Activated CD8-positive, alpha-beta memory T cell treated with anti-CD3 and anti-CD28 coated beads, Interleukin-2, amount 10 ng/mL, durations not matched to agents 7 days and 5 days (primary cell): ENCODE results near the gene BICRAL. TPM values are rescaled to one million over a fixed set of nuclear protein-coding genes. Genes with fewer than 3 reads are reported as not detected.

ENCODE experiments used
- ATAC-seq: fragments of 150-1000 bp; cut with Tn5 transposase; one replicate; pipeline ENCODE4 v1.10.0; 2021; ENCODE audit warnings: moderate library complexity
- CTCF ChIA-PET: fragments of 350-600 bp; sonication (Branson Sonifier 250); formaldehyde crosslinking; loops from one replicate; lab custom pipeline; 2021; ENCODE audit warnings: antibody characterized with exemption; lab: Charles Lee
- DNase-seq: peaks from one replicate; pipeline ENCODE4 v3.0.0-alpha.2; 2020
- H3K27ac Mint-ChIP-seq: one replicate; pipeline ENCODE4 v1.8.0; 2021; ENCODE audit warnings: mild to moderate bottlenecking, mixed read lengths
- H3K27me3 Mint-ChIP-seq: one replicate; pipeline ENCODE4 v1.8.0; 2021; ENCODE audit warnings: mixed read lengths
- H3K36me3 Mint-ChIP-seq: one replicate; pipeline ENCODE4 v1.8.0; 2021; ENCODE audit warnings: mild to moderate bottlenecking, mixed read lengths
- H3K4me1 Mint-ChIP-seq: one replicate; pipeline ENCODE4 v1.8.0; 2021; ENCODE audit warnings: mixed read lengths
- H3K4me3 Mint-ChIP-seq: one replicate; pipeline ENCODE4 v1.8.0; 2021; ENCODE audit warnings: mild to moderate bottlenecking, moderate library complexity, mixed read lengths
- H3K9me3 Mint-ChIP-seq: one replicate; pipeline ENCODE4 v1.8.0; 2022; ENCODE audit warnings: low read depth, mixed read lengths
- total RNA-seq, 2 experiments: library from RNA; stranded (reverse); gene quantifications; one replicate each; pipeline ENCODE4 v1.2.3, GENCODE V29; 2021

BICRAL gene
- total RNA-seq, 2 experiments from 2014 or later = 22.9 to 24.3 TPM

DNA sequence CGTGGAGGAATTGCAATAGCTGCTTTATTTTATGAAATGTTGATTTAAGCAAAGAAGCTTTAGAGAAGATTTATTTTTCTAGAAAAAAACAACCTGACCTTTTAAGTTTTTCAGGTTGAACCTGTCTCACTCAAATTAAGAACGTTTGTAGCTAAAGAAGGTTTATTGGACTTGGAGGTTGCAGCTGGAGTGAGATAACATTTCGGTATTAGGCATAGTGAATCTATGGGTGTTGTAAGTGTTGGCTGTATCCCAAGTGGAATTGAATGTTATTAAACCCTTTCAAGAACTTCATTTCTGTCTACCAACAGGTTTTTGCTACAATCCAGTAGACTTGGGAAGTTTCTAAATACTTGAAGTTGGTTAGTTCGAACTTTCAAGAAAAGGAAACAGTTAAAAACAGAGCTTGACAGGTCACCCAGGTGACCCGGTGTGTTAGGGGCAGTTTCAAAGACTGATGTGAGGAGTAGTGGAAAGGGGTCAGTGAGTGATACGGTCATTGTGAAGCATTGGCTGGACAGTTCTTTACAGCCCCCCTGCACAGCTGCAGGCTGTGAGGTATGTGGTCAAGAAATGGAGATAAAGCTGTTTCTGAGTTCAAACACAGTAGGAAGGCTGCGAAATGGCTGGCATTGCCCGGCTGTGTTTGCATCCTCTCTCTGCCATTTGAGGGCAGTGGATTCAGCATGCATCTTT lies 33.5 kb upstream of the BICRAL start:
- Mint-ChIP-seq H3K4me3 (peak overlapping the region; percentile 91), H3K9me3 (no peaks in the 10 kb centered on the region), H3K36me3 (peaks cover 14% of the 10 kb centered on the region), H3K27me3 (no peaks in the 10 kb centered on the region), H3K27ac (peak overlapping the region; percentile 100), H3K4me1 (peaks cover 32% of the 10 kb centered on the region)
- DNase-seq (no peak), ATAC-seq (no peak)
- CTCF ChIA-PET = interaction anchor here (0.6 to 6.1 kb wide), 12 partner anchors 22 to 390 kb away, joined by 3 to 42 read pairs (median 3); partner anchors contain the start of gene UBR2

GRCh38 chr6:42751055-42751454 lies 30.8 kb upstream of the BICRAL start:
- Mint-ChIP-seq H3K4me3 (no peak overlapping the region), H3K36me3 (peaks cover 7% of the 10 kb centered on the region), H3K27ac (no peak overlapping the region), H3K27me3 (no peaks in the 10 kb centered on the region), H3K9me3 (no peaks in the 10 kb centered on the region), H3K4me1 (peaks cover 20% of the 10 kb centered on the region)
- DNase-seq (no peak), ATAC-seq (no peak)
- CTCF ChIA-PET = interaction anchor here (1.2 kb wide), 1 partner anchor 89 kb away, joined by 3 read pairs; no protein-coding TSS in a partner anchor

DNA sequence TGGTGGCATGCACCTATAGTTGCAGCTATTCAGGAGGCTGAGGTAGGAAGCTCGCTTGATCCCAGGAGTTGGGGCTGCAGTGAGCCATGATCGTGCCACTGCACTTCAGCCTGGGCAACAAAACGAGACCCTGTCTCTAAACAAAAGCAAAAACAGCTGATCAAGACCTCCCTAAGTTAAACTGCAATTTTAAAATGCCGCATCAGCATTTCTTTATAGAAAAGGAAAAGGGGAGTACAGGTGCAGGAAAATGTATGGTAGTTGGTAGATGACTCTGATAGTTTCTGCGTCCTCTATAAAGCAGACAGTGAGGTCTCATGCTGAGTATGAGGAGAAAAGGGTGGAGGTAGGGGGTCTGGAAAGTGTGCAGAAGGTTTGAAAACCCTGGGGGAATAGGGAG lies 27.1 kb upstream of the BICRAL start:
- Mint-ChIP-seq H3K27me3 (no peaks in the 10 kb centered on the region), H3K36me3 (peaks cover 4% of the 10 kb centered on the region), H3K4me1 (peaks cover 3% of the 10 kb centered on the region), H3K9me3 (no peaks in the 10 kb centered on the region), H3K27ac (no peak overlapping the region), H3K4me3 (no peak overlapping the region)
- CTCF ChIA-PET = interaction anchor here (2.1 kb wide), 1 partner anchor 14 kb away, joined by 6 read pairs; no protein-coding TSS in a partner anchor
- DNase-seq (no peak), ATAC-seq (no peak)

- CTCF ChIA-PET = interaction anchor here (1.7 to 2.1 kb wide), 2 partner anchors 9 to 12 kb away, joined by 3 to 6 read pairs; no protein-coding TSS in a partner anchor
These were observed 25.1 kb upstream of the BICRAL start for GRCh38 chr6:42756722-42757121.

DNA sequence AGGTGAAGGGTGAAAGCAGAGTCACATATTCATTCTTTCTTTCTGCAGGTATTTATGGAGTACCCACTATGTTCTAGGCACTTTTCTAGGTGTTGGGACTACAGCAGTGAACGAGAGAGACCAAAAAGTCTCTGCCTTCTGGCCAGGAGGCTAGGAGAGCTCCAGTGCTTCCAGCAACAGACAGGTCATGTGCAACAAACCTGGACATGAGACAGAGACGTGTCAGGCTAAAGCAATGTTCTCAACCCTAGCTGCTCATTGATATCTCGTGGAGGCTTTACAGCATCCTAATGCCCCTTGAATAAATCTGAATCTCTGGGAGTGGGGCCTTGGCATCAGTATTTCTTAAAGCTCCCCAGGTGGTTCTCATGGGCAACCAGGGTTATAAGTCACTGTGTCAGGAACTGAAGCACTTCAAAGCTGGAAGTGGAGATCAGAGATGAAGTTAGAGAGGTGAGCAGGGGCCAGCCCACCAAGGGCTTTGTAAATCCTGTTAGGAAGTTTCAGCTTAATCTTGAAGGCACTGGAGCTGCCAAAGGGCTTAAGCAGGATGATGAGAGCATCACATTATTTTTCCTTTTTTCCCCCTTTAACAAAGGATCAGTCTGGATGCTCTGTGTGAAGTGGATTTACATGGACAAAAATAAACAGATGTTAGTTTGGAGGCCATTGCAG lies 23.0 kb upstream of the BICRAL start:
- no peaks in the 10 kb centered on the region for H3K27me3 Mint-ChIP-seq
- ATAC-seq (no peak), DNase-seq (no peak)
- CTCF ChIA-PET = interaction anchor here (0.9 kb wide), 1 partner anchor 10 kb away, joined by 3 read pairs; no protein-coding TSS in a partner anchor
- H3K4me3 Mint-ChIP-seq = no peak overlapping the region
- H3K27ac Mint-ChIP-seq = no peak overlapping the region
- H3K36me3 Mint-ChIP-seq = peaks cover 3% of the 10 kb centered on the region
- no peaks in the 10 kb centered on the region for H3K9me3 Mint-ChIP-seq
- H3K4me1 Mint-ChIP-seq = peaks cover 4% of the 10 kb centered on the region

More at GRCh38 chr6:42756722-42757121, 25.1 kb upstream of the BICRAL start:
- H3K36me3 Mint-ChIP-seq = peaks cover 4% of the 10 kb centered on the region
- H3K4me3 Mint-ChIP-seq = no peak overlapping the region
- H3K27ac Mint-ChIP-seq = no peak overlapping the region
- H3K27me3 Mint-ChIP-seq = no peaks in the 10 kb centered on the region
- ATAC-seq (no peak), DNase-seq (no peak)
- H3K9me3 Mint-ChIP-seq = no peaks in the 10 kb centered on the region
- H3K4me1 Mint-ChIP-seq = no peaks in the 10 kb centered on the region

DNA sequence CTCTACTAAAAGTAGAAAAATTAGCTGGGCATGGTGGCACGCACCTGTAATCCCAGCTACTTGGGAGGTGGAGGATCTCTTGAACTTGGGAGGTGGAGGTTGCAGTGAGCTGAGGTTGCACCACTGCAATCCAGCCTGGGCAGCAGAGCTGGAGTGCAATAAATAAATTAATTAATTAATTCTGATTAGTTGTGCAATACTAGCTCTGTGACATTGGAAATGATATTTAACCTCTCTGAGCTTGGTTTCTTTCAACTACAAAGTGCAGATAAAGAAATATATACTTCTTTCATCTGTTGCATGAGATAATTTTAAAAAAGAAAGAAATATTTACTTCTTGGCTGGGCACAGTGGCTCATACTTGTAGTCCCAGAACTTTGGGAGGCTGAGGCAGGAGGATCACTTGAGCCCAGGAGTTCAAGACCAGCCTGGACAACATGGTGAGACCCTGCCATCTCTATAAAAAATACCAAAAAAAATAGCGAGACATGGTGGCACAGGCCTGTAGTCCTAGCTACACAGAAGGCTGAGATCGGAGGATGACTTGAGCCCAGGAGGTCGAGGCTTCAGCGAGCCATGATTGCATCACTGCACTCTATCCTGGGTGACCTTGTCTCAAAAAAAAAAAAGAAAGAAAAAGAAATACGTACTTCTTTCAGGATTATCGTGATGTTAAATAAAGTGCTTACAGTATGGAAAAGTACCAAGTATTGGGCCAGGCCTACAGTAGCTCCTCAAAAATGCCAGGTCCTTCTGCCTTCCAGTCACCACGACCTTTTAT lies 20.4 kb upstream of the BICRAL start:
- Mint-ChIP-seq H3K36me3 (peaks cover 8% of the 10 kb centered on the region), H3K9me3 (no peaks in the 10 kb centered on the region), H3K4me3 (no peak overlapping the region), H3K4me1 (peaks cover 6% of the 10 kb centered on the region), H3K27ac (no peak overlapping the region), H3K27me3 (no peaks in the 10 kb centered on the region)
- DNase-seq (no peak), ATAC-seq (no peak)
- CTCF ChIA-PET = interaction anchor here (0.6 to 1.4 kb wide), 2 partner anchors 35 to 308 kb away, joined by 3 to 4 read pairs; no protein-coding TSS in a partner anchor

DNA sequence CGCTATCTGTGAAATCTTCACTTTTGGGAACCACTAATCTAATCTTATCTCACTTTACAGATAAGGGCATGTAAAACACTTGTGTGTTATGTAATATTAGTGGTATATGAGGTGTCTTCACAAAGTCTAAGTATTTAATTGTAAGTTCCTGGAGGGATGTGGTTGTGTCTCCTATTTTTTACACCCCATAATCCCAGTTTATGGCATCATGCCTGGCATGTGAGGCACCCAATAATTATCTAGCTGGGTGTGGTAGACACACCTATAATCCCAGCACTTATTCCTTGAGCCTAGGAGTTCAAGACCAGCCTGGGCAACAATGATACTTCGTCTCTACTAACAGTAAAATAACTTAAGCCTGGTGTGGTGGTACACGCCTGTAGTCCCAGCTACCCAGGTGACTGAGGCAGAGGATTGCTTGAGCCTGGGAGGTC lies 19.4 kb upstream of the BICRAL start:
- no peaks in the 10 kb centered on the region for H3K27me3 Mint-ChIP-seq
- no peaks in the 10 kb centered on the region for H3K9me3 Mint-ChIP-seq
- CTCF ChIA-PET = interaction anchor here (0.6 to 1.4 kb wide), 4 partner anchors 16 to 307 kb away, joined by 3 to 4 read pairs (median 3); no protein-coding TSS in a partner anchor
- ATAC-seq (no peak), DNase-seq (no peak)
- H3K36me3 Mint-ChIP-seq = peaks cover 8% of the 10 kb centered on the region
- no peak overlapping the region for H3K4me3 Mint-ChIP-seq
- no peak overlapping the region for H3K27ac Mint-ChIP-seq
- peaks cover 6% of the 10 kb centered on the region for H3K4me1 Mint-ChIP-seq

DNA sequence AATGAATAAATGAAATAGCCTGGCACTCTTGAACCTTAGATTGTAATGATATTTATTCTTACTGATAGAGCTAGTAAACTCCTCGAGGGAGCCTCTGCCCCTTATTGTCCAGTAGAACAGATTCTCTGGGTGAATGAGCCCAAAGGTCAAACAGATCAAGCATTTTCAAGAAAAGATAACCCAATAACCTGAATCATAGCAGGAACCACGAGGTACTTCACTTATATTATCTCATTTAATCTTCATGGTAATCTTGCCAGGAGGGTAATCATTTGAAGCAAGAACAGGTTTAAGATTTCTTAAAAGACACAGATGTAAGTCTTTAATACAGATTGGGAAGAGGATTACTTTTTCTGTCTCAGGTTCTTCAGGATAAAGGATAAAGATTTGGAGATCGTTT lies 18.9 kb upstream of the BICRAL start:
- Mint-ChIP-seq H3K27ac (no peak overlapping the region), H3K4me1 (peaks cover 6% of the 10 kb centered on the region), H3K27me3 (no peaks in the 10 kb centered on the region), H3K9me3 (no peaks in the 10 kb centered on the region), H3K36me3 (peaks cover 13% of the 10 kb centered on the region), H3K4me3 (no peak overlapping the region)
- ATAC-seq (no peak), DNase-seq (no peak)
- CTCF ChIA-PET = interaction anchor here (1.4 kb wide), 1 partner anchor 101 kb away, joined by 3 read pairs; no protein-coding TSS in a partner anchor

GRCh38 chr6:42764911-42765648 lies 16.8 kb upstream of the BICRAL start:
- Mint-ChIP-seq H3K9me3 (no peaks in the 10 kb centered on the region), H3K36me3 (peaks cover 13% of the 10 kb centered on the region), H3K27ac (no peak overlapping the region), H3K4me1 (peaks cover 9% of the 10 kb centered on the region), H3K4me3 (no peak overlapping the region), H3K27me3 (no peaks in the 10 kb centered on the region)
- DNase-seq (no peak), ATAC-seq (no peak)
- CTCF ChIA-PET = interaction anchor here (1.2 kb wide), 1 partner anchor 9 kb away, joined by 3 read pairs; no protein-coding TSS in a partner anchor

GRCh38 chr6:42766163-42766670 lies 15.6 kb upstream of the BICRAL start:
- Mint-ChIP-seq H3K4me1 (peaks cover 19% of the 10 kb centered on the region), H3K27ac (no peak overlapping the region), H3K27me3 (no peaks in the 10 kb centered on the region), H3K36me3 (peaks cover 15% of the 10 kb centered on the region), H3K9me3 (no peaks in the 10 kb centered on the region), H3K4me3 (no peak overlapping the region)
- CTCF ChIA-PET = no interaction called here
- ATAC-seq (no peak), DNase-seq (no peak)

GRCh38 chr6:42769051-42769450 lies 12.8 kb upstream of the BICRAL start:
- peaks cover 36% of the 10 kb centered on the region for H3K4me1 Mint-ChIP-seq
- no peaks in the 10 kb centered on the region for H3K27me3 Mint-ChIP-seq
- H3K9me3 Mint-ChIP-seq = no peaks in the 10 kb centered on the region
- ATAC-seq (no peak), DNase-seq (no peak)
- H3K27ac Mint-ChIP-seq = no peak overlapping the region
- CTCF ChIA-PET = interaction anchor here (0.8 to 7.1 kb wide), 4 partner anchors 11 to 23 kb away, joined by 3 to 42 read pairs (median 22); partner anchors contain the start of genes BICRAL and TBCC
- peaks cover 12% of the 10 kb centered on the region for H3K36me3 Mint-ChIP-seq
- H3K4me3 Mint-ChIP-seq = no peak overlapping the region

GRCh38 chr6:42769836-42770235 lies 12.0 kb upstream of the BICRAL start:
- no peak overlapping the region for H3K4me3 Mint-ChIP-seq
- ATAC-seq (no peak), DNase-seq (no peak)
- peak overlapping the region; percentile 61 for H3K27ac Mint-ChIP-seq
- H3K36me3 Mint-ChIP-seq = peaks cover 12% of the 10 kb centered on the region
- peaks cover 44% of the 10 kb centered on the region for H3K4me1 Mint-ChIP-seq
- H3K27me3 Mint-ChIP-seq = no peaks in the 10 kb centered on the region
- no peaks in the 10 kb centered on the region for H3K9me3 Mint-ChIP-seq
- CTCF ChIA-PET = interaction anchor here (1.3 to 7.1 kb wide), 3 partner anchors 12 to 44 kb away, joined by 3 to 42 read pairs (median 37); partner anchors contain the start of genes BICRAL and TBCC
